A673 (cell line): Measurements from ENCODE around the gene IRX6. TPM values are rescaled to one million over a fixed set of nuclear protein-coding genes. Genes with fewer than 3 reads are reported as not detected.

Source experiments
- Bru-seq: library from RNA; stranded (reverse); fragments of 400-500 nt; gene quantifications from one replicate; lab custom pipeline; 2021; lab: Mats Ljungman, UMichigan
- BruChase-seq, 2 experiments: library from RNA; stranded (reverse); fragments of 400-500 nt; gene quantifications; one replicate each; lab custom pipeline; 2021; lab: Mats Ljungman, UMichigan
- BruUV-seq: library from RNA; stranded (reverse); fragments of 400-500 nt; replicated peaks from 2 replicates; lab custom pipeline; 2021; lab: Mats Ljungman, UMichigan
- CTCF ChIA-PET: fragments of 300-600 bp; sonication (Branson Sonifier 250); formaldehyde crosslinking; loops from one replicate; lab custom pipeline; 2022; ENCODE audit warnings: antibody characterized with exemption; lab: Charles Lee
- POLR2A ChIA-PET: fragments of 300-600 bp; sonication (Branson Sonifier 250); formaldehyde crosslinking; loops from one replicate; lab custom pipeline; 2022; ENCODE audit warnings: antibody characterized with exemption; ENCODE audit not compliant: low non-redundant PET; lab: Charles Lee
- DNase-seq: peaks from one replicate; pipeline ENCODE4 v3.0.0-alpha.2; 2015; ENCODE audit warnings: low spot score
- H3K27ac ChIP-seq: fragments of 200-600 bp; sonication (generic); 2 replicates; pipeline ENCODE4 v1.5.1; 2016; ENCODE audit warnings: mixed run types, low read depth, mild to moderate bottlenecking, mixed read lengths, antibody characterized with exemption, low read length; ENCODE audit not compliant: poor library complexity, severe bottlenecking
- H3K27me3 ChIP-seq: fragments of 200-600 bp; sonication (generic); replicated peaks from 2 replicates; pipeline ENCODE4 v1.6.1; 2017; ENCODE audit warnings: mixed run types, low read depth, mild to moderate bottlenecking, mixed read lengths, antibody characterized with exemption, low read length; ENCODE audit not compliant: insufficient read depth, poor library complexity
- H3K36me3 ChIP-seq: fragments of 200-600 bp; sonication (generic); 2 replicates; pipeline ENCODE4 v1.6.1; 2016; ENCODE audit warnings: mixed run types, mild to moderate bottlenecking, mixed read lengths, antibody characterized with exemption, low read length; ENCODE audit not compliant: insufficient read depth, poor library complexity, severe bottlenecking
- H3K4me1 ChIP-seq: fragments of 200-600 bp; sonication (generic); 2 replicates; pipeline ENCODE4 v1.6.1; 2017; ENCODE audit warnings: mixed run types, mild to moderate bottlenecking, mixed read lengths, antibody characterized with exemption, low read length; ENCODE audit not compliant: insufficient read depth, poor library complexity, severe bottlenecking
- H3K4me3 ChIP-seq: fragments of 200-600 bp; sonication (generic); 2 replicates; pipeline ENCODE4 v1.5.1; 2016; ENCODE audit warnings: low read depth, mixed run types, mild to moderate bottlenecking, mixed read lengths, low read length; ENCODE audit not compliant: poor library complexity, severe bottlenecking
- H3K9me3 ChIP-seq: fragments of 200-600 bp; sonication (generic); 2 replicates; pipeline ENCODE4 v1.6.1; 2016; ENCODE audit warnings: mixed run types, low read depth, mild to moderate bottlenecking, mixed read lengths, antibody characterized with exemption, low read length; ENCODE audit not compliant: poor library complexity, severe bottlenecking
- CTCF ChIP-seq: fragments of 300-800, 200-600 bp; sonication (generic); conservative IDR thresholded peaks from 2 replicates; pipeline ENCODE4 v1.5.1; 2017; ENCODE audit warnings: low read depth, mild to moderate bottlenecking, antibody characterized with exemption, low read length, moderate library complexity, mixed read lengths
- EZH2 ChIP-seq: fragments of 200-600 bp; sonication (generic); IDR thresholded peaks from 2 replicates; pipeline ENCODE4 v1.6.1; 2017; ENCODE audit warnings: borderline replicate concordance, low read depth, mild to moderate bottlenecking, mixed read lengths, antibody characterized with exemption, low read length; ENCODE audit not compliant: poor library complexity, severe bottlenecking
- intact Hi-C: fragments of 100-400 bp; cut with micrococcal nuclease; formaldehyde crosslinking; loops from one replicate; pipeline ENCODE4 v1.10.0; 2022; ENCODE audit not compliant: unreplicated experiment
- long read RNA-seq: library from polyadenylated mRNA; stranded (forward); transcript quantifications from one replicate; pipeline ENCODE4 v2.0.0, GENCODE V29; 2022
- total RNA-seq: library from RNA; stranded (reverse); gene quantifications from 2 replicates; pipeline ENCODE4 v1.2.3, GENCODE V29; 2021

Gene IRX6
- 0.09 TPM in 1 of 2 replicates, not detected in the other for total RNA-seq
- not detected for Bru-seq, nascent RNA
- percentile 10 among the genes with signal in this experiment for BruChase-seq, experiment 1, labeled RNA remaining after a 2-hour chase
- BruChase-seq, experiment 2, labeled RNA remaining after a 6-hour chase: not detected
- long read RNA-seq: 0 reads

- Histone ChIP-seq H3K36me3 (no peaks in the 10 kb centered on the region), H3K4me3 (peak within 1 kb of the TSS; percentile 23), H3K4me1 (no peaks in the 10 kb centered on the region), H3K9me3 (no peaks in the 10 kb centered on the region), H3K27me3 (peaks cover 77% of the 10 kb centered on the region), H3K27ac (no peak within 1 kb of the TSS)
- no TSS peak for BruUV-seq
- TF ChIP-seq CTCF: peak; percentile 71
- no peak for TF ChIP-seq EZH2
- peak; percentile 47 for DNase-seq
- intact Hi-C loops: no loop called here
- ChIA-PET CTCF (interaction anchor here (0.7 kb wide), 1 partner anchor 12 kb away, joined by 4 read pairs; no protein-coding TSS in a partner anchor), POLR2A (interaction anchor here (0.6 kb wide), 1 partner anchor 1256 kb away, joined by 3 read pairs; no protein-coding TSS in a partner anchor)
Observed at GRCh38 chr16:55323637-55324271, at the start of gene IRX6. Gene IRX6 (plus strand): TSS chr16:55324203. CDS start chr16:55325092, 889 bp downstream.

- ChIA-PET CTCF (no interaction called here), POLR2A (no interaction called here)
- Histone ChIP-seq H3K4me1 (no peaks in the 10 kb centered on the region), H3K9me3 (no peaks in the 10 kb centered on the region), H3K27me3 (peaks cover 6% of the 10 kb centered on the region), H3K36me3 (no peaks in the 10 kb centered on the region), H3K4me3 (no peak overlapping the region), H3K27ac (no peak overlapping the region)
- BruUV-seq: no TSS peak
- TF ChIP-seq CTCF: no peak
- TF ChIP-seq EZH2: no peak
- intact Hi-C loops: no loop called here
- no peak for DNase-seq
Observed at GRCh38 chr16:55274391-55274790, 49.6 kb upstream of the IRX6 start.

GRCh38 chr16:55275167-55275566 is 48.8 kb upstream of the IRX6 start:
- no peak for DNase-seq
- CTCF ChIA-PET: no interaction called here
- H3K9me3 ChIP-seq: no peaks in the 10 kb centered on the region
- H3K36me3 ChIP-seq: no peaks in the 10 kb centered on the region
- TF ChIP-seq CTCF: no peak
- no peak for TF ChIP-seq EZH2
- POLR2A ChIA-PET: no interaction called here
- H3K27me3 ChIP-seq: peaks cover 9% of the 10 kb centered on the region
- no peaks in the 10 kb centered on the region for H3K4me1 ChIP-seq
- no TSS peak for BruUV-seq
- intact Hi-C loops: no loop called here
- no peak overlapping the region for H3K4me3 ChIP-seq
- H3K27ac ChIP-seq: no peak overlapping the region
